Stromal cell of bone marrow (primary cell): Measurements from ENCODE around the gene ANKRD24.
"Not testable (repeated sequence)": the region's sequence is repeated elsewhere in the genome, so short reads cannot be mapped to it uniquely, and the experiment has no call there.

Experiments
- DNase-seq: peaks from one replicate; pipeline ENCODE4 v3.0.0-alpha.2; 2012; ENCODE audit warnings: low read depth

ANKRD24 gene

DNA sequence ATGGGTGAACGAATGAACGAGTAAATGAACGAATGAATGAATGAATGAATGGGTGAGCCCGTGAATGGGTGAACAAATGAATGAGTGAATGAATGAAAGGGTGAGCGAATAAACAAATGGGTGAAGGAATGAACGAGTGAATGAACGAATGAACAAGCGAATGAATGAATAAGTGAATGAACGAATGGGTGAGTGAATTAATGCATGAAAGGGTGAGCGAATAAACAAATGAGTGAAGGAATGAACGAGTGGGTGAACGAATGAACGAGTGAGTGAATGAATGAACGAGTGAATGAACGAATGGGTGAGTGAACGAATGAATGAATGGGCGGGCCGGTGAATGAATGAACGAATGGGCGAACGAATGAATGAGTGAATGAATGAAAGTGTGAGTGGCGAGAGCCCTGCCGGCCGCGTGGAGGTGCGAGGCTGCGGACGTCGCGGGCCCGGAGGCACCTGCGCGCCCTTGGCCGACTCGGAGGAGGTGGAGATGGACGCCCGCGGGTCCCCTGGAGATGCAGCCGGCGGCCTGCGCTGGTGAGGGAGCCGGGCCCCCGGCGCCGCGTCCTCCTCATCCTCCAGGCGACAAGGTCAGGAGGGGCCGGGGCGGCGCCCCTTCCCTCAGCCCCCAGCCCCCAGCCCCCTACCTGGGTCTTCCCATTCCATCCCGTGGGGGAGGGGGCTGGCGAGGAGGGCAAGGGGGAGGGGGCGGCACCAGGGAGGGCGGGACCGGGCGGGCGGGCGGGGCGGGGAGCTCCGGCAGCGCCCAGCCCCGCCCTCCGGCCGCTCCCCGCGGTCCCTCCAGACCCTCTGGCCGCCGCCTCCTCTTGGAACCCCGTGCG, 15.4 kb downstream of the ANKRD24 start:
- no peak for DNase-seq

DNA sequence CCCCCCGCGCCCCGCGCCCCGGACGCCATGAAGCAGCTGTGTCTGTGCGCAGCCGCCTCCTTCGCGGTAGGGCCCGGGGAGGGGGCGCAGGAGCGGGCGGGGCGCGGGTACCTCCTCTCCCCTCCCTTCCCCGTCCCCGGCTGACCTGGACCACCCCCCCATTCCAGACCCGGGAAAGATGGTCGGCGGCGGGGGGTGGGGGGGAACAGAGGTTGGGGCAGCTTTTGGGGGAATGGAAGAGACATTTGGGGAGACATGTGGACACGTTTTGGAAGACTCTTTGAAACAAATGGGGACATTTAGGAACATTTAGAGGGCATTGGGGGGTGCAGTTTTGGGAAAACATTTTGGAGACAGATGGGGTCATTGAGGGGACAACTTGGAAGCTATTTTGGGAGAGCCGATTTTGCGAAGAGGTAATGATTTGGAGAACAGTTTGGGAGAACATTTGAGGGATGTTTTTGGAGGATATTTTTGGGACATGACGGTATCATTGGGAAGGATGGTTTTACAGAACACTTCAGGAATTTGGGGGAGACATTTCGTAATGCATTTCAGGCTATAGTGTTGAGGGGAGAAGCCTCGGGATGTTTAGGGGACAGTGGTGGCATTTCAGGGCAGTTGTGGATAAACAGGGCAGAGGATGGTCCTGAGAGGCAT, 16.1 kb downstream of the ANKRD24 start:
- no peak for DNase-seq

DNA sequence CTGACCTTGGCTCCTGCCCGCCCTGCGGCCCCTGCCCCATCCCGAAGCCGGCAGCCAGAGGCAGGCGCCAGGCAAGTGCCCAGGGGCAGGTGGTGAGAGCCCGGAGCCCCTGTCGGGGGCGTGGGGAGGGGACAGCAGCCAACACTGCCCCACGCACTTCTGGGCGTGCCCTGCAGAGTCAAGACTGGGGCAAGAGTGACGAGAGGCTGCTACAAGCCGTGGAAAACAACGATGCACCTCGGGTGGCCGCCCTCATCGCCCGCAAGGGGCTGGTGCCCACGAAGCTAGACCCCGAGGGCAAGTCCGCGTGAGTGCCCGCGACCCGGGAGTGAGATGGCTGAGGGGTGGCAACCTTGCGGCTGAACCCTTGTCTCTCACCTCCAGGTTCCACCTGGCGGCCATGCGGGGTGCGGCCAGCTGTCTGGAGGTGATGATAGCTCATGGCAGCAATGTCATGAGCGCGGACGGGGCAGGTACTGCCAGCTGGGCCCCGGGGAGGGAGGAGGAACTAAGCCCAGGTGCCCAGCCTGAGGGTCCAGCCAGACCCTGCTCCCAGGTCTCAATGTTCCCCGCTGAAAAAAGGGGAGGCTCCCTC, 17.3 kb downstream of the ANKRD24 start:
- DNase-seq = no peak

DNA sequence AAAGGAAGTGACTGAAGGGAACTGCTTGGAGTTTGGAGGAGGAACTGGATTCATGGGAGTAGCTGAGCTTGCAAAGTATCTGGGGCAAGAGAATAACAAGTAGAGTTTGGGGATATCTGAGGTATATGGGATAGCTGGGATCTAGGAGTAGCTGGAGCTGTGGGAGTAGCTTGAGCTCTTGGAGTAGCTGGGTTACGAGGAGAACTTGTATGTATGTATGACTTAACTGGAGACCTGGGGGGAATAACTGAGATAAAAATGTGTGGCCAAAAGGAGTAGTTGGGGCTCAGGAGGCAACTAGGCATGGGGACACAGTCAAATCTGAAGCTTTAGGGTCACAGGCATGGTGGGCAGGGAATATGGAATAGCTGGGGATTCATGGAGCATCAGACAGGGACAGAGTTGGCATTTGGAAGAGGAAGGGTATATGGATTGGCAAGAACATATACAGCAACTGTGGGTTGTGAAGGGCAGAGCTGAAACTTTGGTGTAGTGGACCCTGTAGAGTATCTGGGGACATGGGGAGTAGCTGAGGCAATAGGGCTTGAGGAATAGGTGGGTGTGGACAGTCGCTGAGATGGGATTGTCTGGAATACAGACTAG, 18.6 kb downstream of the ANKRD24 start:
- DNase-seq = no peak

DNA sequence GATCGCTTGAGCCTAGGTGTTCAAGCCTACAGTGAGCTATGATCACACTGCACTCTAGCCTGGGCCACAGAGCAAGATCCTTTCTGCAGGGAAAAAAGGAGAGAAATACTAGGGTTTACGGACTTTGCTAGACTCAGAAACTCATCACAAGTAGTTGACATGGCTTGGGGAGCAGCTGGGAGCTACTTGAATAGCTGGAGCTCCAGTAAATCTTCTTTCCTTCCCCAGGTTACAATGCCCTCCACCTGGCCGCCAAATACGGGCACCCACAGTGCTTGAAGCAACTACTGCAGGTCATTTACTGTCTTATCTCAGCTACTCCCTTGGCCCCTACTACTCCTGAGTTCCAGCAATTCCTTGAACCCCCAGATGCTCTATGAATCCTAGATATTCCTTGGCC, 19.3 kb downstream of the ANKRD24 start:
- DNase-seq = no peak

DNA sequence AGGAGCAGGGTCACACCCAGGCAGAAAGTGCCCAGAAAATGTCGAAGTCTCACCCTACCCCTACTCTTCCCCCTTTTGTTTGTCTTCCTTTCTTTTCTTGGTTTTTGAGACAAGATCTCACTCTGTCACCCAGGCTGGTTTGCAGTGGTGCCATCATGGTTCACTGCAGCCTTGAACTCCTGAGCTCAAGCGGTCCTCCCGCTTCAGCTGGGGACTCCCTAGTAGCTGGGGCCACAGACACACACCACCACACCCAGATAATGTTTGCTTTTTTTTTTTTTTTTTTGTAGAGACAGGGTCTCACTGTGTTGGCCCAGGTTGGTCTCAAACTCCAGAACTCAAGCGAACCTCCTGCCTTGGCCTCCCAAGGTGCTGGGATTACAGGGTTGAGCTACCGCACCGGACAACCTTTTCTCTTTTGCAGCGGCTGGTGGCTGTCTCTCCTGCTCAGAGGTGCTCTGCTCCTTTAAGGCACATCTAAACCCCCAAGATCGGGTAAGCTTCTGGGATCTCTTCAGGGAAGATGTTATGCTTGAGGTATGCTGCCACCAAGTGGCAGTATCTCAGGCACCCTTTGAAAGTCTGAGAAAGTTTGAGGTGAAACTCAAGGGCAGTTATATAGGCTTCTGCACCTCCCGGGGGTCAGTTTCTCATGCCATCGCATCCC, 24.5 kb downstream of the ANKRD24 start:
- no peak for DNase-seq

DNA sequence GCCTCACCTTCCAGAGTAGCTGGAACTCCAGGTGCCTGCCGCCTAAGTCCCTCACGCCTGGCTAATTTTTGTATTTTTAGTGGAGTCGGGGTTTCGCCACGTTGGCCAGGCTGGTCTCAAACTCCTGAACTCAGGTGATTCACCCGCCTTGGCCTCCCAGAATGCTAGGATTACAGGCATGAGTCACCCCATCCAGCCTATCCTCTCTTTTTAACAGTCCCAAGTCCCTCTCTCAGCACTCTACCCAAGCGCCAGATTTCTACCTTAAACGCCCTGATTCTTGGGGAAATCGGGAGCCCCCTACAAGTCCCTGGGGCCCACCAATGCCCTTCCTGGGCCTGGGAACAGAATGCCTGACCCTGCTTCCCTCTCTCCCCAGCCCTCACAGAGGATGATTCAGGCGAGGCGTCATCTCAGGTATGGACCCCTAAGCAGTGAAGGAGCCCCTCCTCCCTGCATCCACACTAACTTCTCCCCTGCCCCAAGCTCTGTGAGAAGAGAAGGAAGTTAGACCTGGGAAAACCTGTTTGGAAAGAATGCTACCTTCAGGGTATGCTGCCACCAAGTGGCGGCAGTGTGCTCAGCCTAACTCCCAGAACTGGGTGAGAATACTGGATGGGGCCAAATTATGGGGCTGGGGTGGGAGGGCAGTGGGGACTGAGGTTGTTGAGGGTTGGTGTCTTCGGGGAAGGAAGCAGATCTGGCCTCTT, 26.1 kb downstream of the ANKRD24 start:
- DNase-seq = no peak

DNA sequence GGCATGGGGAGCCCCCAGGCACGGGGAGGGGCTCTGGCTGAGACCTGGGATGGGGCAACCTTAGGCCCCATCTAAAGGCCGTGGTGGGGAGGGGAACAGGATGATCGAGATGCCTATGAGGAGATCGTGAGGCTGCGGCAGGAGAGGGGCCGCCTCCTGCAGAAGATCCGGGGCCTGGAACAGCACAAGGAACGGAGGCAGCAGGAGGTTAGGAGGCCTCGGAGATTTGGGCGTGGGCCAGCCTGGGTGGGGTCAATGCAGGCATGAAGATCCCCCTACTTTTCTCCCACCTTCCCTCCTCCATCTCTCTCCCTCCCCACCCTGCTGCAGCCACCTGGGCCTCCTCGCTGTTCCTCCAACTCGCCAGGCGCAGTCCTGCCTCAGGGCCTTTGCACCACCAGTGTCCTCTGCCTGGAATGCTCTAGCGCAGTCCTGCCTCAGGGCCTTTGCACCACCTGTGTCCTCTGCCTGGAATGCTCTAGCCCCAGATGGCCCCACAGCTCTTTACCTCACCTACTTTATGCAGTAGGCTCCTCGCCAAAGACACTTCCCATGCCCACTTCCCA, 27.8 kb downstream of the ANKRD24 start:
- DNase-seq = no peak

DNA sequence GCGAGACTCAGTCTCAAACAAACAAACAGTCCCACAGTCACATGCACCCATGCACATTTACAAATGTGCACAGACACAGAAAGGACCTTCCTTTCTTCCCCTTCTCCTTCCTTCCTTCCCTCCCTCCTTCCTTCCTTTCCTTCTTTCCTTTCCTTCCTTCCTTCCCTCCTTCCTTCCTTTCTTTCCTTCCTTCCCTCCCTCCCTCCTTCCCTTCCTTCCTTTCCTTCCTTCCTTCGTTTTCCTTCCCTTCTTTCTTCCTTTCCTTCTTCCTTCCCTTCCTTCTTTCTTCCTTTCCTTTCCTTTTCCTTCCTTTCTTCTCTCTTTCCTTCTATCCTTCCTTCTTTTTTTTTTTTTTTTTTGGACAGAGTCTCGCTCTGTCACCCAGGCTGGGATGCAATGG, 30.6 kb downstream of the ANKRD24 start:
- no peak for DNase-seq

DNA sequence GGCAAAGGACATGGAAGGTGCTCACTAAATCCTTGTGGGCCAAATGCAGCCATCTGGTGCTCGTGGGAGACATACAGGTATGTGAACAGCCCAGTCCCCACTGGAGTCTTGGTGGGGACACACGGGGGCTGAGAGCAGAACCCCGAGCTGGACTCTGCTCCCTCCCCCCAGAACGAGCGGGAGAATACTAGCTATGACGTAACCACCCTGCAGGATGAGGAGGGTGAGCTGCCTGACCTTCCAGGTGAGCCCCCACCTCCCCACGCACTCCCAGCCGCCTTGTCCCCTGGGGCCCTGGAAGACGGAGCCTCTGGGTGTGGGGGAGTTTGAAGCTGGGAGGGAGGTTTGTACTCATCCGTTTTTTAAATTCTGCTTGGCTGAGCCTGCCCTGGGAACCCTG, 33.3 kb downstream of the ANKRD24 start:
- DNase-seq = no peak

DNA sequence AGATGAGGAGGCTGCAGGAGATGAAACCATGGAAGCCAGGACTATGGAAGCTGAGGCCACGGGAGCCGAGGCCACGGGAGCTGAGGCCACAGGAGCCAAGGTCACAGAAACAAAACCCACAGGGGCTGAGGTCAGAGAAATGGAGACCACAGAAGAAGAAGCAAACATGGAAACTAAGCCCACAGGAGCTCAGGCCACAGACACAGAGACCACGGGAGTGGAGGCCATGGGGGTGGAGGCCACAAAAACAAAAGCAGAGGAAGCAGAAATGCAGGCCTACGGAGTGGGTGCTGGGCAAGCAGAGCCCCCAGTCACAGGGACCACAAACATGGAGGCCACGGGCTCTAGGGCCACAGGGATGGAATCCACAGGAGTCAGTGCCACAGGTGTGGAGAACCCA, 34.4 kb downstream of the ANKRD24 start:
- no peak for DNase-seq

DNA sequence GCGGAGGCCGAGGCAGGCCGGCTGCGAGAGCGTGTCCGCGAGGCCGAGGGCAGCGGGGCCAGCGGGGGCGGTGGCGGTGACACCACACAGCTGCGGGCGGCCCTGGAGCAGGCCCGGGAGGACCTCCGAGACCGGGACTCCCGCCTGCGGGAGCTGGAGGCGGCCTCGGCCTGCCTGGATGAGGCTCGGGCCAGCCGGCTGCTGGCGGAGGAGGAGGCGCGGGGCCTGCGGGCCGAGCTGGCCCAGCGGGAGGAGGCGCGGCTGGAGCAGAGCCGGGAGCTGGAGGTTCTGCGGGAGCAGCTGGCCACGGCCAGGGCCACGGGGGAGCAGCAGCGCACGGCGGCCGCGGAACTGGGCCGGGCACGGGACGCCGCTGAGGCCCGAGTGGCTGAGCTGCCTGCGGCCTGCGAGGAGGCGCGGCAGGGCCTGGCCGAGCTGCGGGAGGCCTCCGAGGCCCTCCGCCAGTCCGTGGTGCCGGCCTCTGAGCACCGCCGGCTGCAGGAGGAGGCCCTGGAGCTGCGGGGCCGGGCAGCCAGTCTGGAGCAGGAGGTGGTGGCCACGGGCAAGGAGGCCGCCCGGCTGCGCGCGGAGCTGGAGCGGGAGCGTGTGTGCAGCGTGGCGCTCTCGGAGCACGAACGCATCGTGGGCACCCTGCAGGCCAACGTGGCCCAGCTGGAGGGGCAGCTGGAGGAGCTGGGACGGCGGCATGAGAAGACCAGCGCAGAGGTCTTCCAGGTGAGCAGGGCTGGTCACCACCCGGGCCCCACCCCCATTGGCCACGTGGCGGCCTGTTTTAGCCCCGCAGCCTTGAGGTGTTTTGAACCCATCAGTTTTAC, 35.2 kb downstream of the ANKRD24 start:
- no peak for DNase-seq

DNA sequence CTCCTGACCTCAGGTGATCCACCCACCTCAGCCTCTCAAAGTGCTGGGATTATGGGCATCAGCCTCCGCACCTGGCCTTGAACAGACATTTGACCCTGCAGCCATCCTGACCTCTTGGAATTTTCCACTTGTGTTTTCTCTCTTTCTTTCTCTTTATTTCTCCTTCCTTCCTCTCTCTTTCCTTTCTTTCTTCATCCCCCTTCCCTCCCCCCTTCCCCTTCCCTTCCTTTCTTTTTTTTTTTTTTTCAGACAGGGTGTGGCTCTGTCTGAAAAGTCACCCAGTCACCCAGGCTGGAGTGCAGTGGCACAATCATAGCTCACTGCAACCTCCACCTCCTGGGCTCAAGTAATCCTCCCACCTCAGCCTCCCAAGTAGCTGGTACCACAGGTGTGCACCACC, 36.0 kb downstream of the ANKRD24 start:
- not testable (repeated sequence) for DNase-seq

DNA sequence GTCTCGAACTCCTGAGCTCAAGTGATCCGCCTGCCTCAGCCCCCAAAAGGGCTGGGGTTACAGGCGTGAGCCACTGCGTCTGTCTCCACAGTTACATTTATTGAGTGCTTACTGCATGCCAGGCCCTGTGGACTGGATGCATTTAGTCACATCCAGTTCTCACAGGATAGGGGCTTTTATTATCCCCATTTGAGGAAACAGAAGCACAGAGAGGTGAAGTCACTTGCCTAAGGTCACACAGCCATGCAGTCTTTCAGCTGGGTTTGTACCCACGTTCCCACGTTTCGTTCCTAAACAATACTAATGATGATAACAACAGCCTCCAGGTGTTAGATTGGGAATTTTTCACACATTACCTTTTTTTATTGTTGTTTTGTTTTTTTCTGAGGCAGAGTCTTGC, 37.7 kb downstream of the ANKRD24 start:
- DNase-seq = no peak

DNA sequence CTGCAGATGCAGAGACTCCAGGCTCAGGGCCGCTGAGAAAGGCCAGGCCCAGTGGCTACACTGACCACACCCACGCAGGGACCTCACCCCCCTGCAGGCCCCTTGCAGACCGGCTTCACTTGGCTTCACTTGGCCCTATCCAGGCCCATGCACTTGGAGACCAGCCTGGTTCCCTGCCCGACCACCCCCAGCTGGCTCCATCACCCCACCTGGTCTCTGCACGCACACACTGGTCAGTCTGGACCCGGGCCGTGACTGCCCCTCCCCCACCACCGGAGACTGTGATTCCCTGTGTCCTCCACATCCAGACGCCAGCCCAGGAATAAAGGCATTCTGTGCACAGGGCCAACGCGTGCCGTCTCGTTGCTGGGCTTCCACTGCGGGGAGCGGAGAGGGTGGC, 42.0 kb downstream of the ANKRD24 start:
- DNase-seq = no peak

DNA sequence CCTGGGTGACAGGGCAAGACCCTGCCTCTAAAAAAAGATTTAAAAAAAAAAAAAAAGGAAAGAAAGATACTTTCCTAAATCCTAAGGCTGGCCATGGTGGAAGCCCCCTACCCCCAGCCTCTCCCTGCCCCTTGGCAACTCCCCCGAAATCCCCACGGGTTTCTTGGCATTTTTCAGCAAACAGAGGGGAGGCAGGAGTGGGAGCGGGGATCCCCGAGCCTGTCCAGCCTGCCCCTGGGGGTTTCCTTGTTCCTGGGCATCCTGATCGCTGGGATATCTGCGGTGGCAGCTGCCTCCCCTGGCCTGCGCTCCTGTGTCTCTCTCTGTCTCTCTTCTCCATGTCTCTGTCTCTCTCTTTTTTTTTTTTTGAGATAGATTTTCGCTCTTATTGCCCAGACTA, 43.4 kb downstream of the ANKRD24 start:
- DNase-seq = no peak

DNA sequence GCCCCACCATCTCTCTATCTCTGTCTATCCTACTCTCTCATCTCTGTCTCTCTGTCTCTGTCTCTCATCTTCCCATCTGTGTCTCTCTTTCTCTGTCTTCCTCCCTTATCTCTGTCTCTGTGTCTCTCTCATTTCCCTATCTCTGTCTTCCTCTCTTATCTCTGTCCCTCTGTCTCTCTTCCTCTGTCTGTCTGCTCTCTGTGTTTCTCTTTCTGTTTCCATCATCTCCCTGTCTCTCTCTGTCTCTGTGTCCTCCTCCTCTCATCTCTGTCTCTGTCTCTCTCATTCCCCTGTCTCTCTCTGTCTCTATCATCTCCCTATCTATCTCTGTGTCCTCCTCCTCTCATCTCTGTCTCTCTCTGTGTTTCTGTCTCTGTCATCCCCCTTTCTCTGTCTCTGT, 45.3 kb downstream of the ANKRD24 start:
- no peak for DNase-seq

DNA sequence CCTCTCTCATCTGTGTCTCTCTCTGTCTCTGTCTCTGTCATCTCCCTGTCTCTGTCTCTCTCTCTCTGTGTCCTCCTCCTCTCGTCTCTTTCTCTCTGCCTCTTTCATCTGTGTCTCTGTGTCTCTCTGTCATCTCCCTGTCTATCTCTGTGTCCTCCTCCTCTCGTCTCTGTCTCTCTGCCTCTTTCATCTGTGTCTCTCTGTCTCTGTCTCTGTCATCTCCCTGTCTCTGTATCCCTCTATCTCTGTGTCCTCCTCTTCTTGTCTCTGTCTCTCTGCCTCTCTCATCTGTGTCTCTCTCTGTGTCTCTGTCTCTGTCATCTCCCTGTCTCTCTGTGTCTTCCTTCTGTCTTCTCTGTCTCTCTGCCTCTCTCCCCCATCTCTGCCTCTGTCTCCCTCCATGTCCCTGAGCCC, 46.3 kb downstream of the ANKRD24 start:
- DNase-seq = no peak

DNA sequence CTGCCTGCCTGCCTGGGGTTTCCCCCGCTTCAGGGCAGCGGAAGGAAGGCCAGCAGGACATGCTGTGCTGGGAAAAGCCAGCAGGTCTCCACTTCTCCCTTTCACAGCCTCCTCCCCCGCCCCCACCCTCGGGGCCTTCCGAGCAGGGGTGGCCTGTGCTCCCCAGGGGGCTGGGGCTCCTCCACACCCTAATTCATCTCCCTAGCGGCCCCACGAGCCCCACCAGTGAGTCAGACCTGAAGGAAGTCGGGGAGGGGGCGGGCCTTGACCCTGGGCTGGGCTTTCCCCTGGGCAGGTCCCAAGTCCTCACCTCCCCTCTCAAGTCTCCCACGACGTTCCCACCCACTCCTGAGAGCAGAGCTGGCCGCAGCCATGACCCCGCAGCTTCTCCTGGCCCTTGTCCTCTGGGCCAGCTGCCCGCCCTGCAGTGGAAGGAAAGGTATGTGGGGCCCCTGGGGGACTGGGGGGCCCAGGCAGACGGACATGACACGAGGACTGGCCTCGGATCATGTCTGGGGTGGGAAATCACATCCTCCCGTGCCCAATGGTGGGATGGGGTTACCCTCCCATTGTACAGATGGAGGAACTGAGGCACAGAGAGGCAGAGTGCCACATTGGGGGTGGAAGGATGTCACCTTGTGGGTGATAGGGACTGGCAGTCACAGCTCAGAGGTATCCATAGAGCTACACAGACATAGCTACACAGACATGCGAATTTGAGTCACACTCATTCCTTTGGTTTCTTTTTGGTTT, 46.9 kb downstream of the ANKRD24 start, which contains the start of gene EBI3:
EBI3 (plus strand) TSS at position 345 of the 753 bp plus-strand sequence; CDS start at position 373, 28 bp downstream.
- DNase-seq = no peak

DNA sequence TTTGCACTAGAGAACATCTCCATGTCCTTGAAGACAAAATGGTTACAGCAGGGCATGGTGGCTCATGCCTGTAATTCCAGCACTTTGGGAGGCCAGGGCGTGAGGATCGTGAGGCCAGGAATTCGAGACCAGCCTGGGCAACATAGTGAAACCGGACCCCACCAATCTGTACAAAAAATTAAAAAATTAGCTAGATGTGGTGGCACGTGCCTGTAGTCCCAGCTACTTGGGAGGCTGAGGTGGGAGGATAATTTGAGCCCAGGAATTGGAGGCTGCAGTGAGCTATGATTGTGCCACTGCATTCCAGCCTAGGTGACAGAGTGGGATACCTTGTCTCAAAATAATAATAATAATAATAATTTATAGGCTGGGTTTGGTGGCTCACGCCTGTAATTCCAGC, 47.7 kb downstream of the ANKRD24 start:
- DNase-seq = not testable (repeated sequence)
